Fibroblast of mammary gland (primary cell): ENCODE results near the gene DUOXA2.

Experiments
- DNase-seq: peaks from one replicate; pipeline ENCODE4 v3.0.0-alpha.2; 2010; ENCODE audit warnings: low read depth
- H3K4me3 ChIP-seq: 2 replicates; pipeline ENCODE4 v1.5.1; 2011; ENCODE audit warnings: low read depth, mild to moderate bottlenecking, low read length, moderate library complexity; ENCODE audit not compliant: control insufficient read depth
- CTCF ChIP-seq: conservative IDR thresholded peaks from 2 replicates; pipeline ENCODE4 v1.5.1; 2011; ENCODE audit warnings: low read depth, low read length, inconsistent platforms; ENCODE audit not compliant: control insufficient read depth, insufficient read depth

Gene DUOXA2

GRCh38 chr15:45093013-45093412, 21.1 kb upstream of the DUOXA2 start:
- no peak overlapping the region for H3K4me3 ChIP-seq
- no peak for TF ChIP-seq CTCF
- DNase-seq = no peak

- TF ChIP-seq CTCF = no peak
- no peak for DNase-seq
- no peak overlapping the region for H3K4me3 ChIP-seq
Observed at GRCh38 chr15:45093622-45094357, 20.3 kb upstream of the DUOXA2 start.

- no peak for TF ChIP-seq CTCF
Observed at GRCh38 chr15:45094358-45094730, 19.8 kb upstream of the DUOXA2 start.

DNA sequence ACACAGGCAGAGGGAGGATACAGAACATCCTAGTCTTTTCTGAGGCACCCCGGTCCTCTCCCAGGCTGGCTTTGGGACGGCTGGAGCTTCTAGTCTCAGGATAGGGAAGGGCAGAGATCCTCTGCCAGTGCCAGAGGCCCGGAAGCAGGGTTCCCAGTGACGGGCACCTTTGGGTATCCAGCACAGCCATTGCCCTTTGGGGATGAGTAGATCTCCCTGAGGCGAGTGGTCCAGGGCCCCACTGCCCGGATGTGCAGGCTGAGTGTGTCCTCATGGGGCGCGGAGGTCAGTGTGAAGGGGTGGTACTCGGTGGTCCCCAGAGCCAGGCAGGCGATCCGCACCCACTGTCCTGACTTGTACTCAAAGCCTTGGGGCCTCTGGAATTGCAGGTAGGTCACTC, 18.5 kb upstream of the DUOXA2 start:
- H3K4me3 ChIP-seq = no peak overlapping the region
- no peak for DNase-seq
- no peak for TF ChIP-seq CTCF

More at GRCh38 chr15:45094358-45094730, 19.8 kb upstream of the DUOXA2 start:
- DNase-seq = no peak
- no peak overlapping the region for H3K4me3 ChIP-seq

- DNase-seq = no peak
- no peak for TF ChIP-seq CTCF
- H3K4me3 ChIP-seq = no peak overlapping the region
Observed at GRCh38 chr15:45097466-45097865, 16.7 kb upstream of the DUOXA2 start.

DNA sequence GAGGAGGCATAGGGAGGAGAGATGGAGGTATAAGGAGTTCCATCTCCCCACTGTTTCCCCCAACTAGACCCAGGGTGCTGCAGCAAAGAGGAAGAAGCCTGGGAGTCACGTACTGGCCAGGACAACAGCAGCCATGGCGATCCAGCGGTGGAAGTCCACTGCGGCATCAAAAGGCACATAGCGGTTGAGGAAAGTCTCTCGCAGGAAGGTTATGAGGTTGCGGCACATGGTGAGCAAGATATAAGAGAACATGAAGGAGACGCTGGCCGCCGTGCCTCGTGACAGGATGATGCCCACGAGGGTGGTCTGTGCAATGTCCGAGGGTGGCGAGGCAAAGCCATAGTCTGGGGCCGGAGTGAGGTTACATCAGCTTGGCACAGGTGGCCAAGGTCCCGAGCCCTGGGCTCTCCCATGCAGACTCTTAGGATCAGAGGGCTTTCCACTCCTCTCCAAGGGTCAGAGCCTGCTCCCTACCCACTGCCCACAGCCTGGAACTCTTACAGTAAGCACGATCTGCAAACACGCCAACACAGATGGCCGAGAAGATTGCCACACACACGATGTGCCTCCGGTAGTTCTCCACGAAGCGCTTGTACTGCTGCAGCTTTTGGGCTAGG, 14.5 kb upstream of the DUOXA2 start:
- no peak overlapping the region for H3K4me3 ChIP-seq
- TF ChIP-seq CTCF = no peak
- no peak for DNase-seq
